ENCODE data around the gene GAS7.
"Not testable (repeated sequence)": the region's sequence is repeated elsewhere in the genome, so short reads cannot be mapped to it uniquely, and the experiment has no call there.

GAS7 gene

GRCh38 chr17:10077561-10078299 is 120.7 kb downstream of the GAS7 start:
- DNase-seq (ENCODE audit: low spot score) (no peak), FAIRE-seq (no peak)

GRCh38 chr17:10075919-10076318 is 122.5 kb downstream of the GAS7 start:
- DNase-seq (ENCODE audit: low spot score) (no peak), FAIRE-seq (no peak)

GRCh38 chr17:10073941-10074340 is 124.5 kb downstream of the GAS7 start:
- DNase-seq (ENCODE audit: low spot score) = no peak
- FAIRE-seq = no peak

- no peak for FAIRE-seq
- no peak for DNase-seq (ENCODE audit: low spot score)
Observed at GRCh38 chr17:10072556-10073425, 125.6 kb downstream of the GAS7 start.

- no peak for FAIRE-seq
- no peak for DNase-seq (ENCODE audit: low spot score)
Observed at GRCh38 chr17:10072086-10072485, 126.3 kb downstream of the GAS7 start.

GRCh38 chr17:10071141-10071540 is 127.3 kb downstream of the GAS7 start:
- DNase-seq (ENCODE audit: low spot score) = no peak
- no peak for FAIRE-seq

GRCh38 chr17:10070690-10071089 is 127.7 kb downstream of the GAS7 start:
- DNase-seq (ENCODE audit: low spot score) (no peak), FAIRE-seq (no peak)

- no peak for DNase-seq (ENCODE audit: low spot score)
- FAIRE-seq = no peak
Observed at GRCh38 chr17:10069301-10069700, 129.1 kb downstream of the GAS7 start.

- DNase-seq (ENCODE audit: low spot score) = no peak
- no peak for FAIRE-seq
Observed at GRCh38 chr17:10067446-10068143, 130.8 kb downstream of the GAS7 start.

- no peak for FAIRE-seq
- no peak for DNase-seq (ENCODE audit: low spot score)
Observed at GRCh38 chr17:10064536-10064935, 133.9 kb downstream of the GAS7 start.

- FAIRE-seq = no peak
Observed at GRCh38 chr17:10063730-10064241, 134.6 kb downstream of the GAS7 start.

GRCh38 chr17:10062691-10063385 is 135.6 kb downstream of the GAS7 start:
- DNase-seq (ENCODE audit: low spot score) (no peak), FAIRE-seq (no peak)

More at GRCh38 chr17:10063730-10064241, 134.6 kb downstream of the GAS7 start:
- no peak for DNase-seq (ENCODE audit: low spot score)

GRCh38 chr17:10061111-10061845 is 137.1 kb downstream of the GAS7 start:
- DNase-seq (ENCODE audit: low spot score) (no peak), FAIRE-seq (no peak)

- DNase-seq (ENCODE audit: low spot score) (no peak), FAIRE-seq (no peak)
Observed at GRCh38 chr17:10060526-10060925, 137.9 kb downstream of the GAS7 start.

- DNase-seq (ENCODE audit: low spot score) (no peak), FAIRE-seq (no peak)
Observed at GRCh38 chr17:10059684-10060211, 138.7 kb downstream of the GAS7 start.

- FAIRE-seq (no peak), DNase-seq (ENCODE audit: low spot score) (no peak)
Observed at GRCh38 chr17:10058921-10059683, 139.3 kb downstream of the GAS7 start.

GRCh38 chr17:10057466-10057865 is 140.9 kb downstream of the GAS7 start:
- not testable (repeated sequence) for DNase-seq (ENCODE audit: low spot score); FAIRE-seq

GRCh38 chr17:10055262-10055975 is 143.0 kb downstream of the GAS7 start:
- FAIRE-seq (no peak), DNase-seq (ENCODE audit: low spot score) (no peak)

Data from RCC 7860 (cell line).